HAP-1 (cell line): ENCODE results near the gene ANKEF1.
A peak's percentile ranks its signal among the peaks of the same experiment; 100 is the strongest.

Experiments used
- DNase-seq, 2 experiments: peaks; one replicate each; pipeline ENCODE4 v3.0.0-alpha.2; 2016 to 2020; ENCODE audit warnings: low spot score in 2 of 2
- H3K27me3 ChIP-seq: fragments of 250-450 bp; sonication (Bioruptor Pico); 2 replicates; pipeline ENCODE4 v1.5.1; 2020; ENCODE audit warnings: low read depth, mild to moderate bottlenecking, moderate library complexity
- H3K36me3 ChIP-seq: fragments of 250-450 bp; sonication (Bioruptor Pico); replicated peaks from 2 replicates; pipeline ENCODE4 v1.5.1; 2020; ENCODE audit warnings: mild to moderate bottlenecking
- H3K4me1 ChIP-seq: fragments of 250-450 bp; sonication (Bioruptor Pico); 2 replicates; pipeline ENCODE4 v1.5.1; 2020; ENCODE audit warnings: mild to moderate bottlenecking
- H3K4me3 ChIP-seq: fragments of 250-450 bp; sonication (Bioruptor Pico); 2 replicates; pipeline ENCODE4 v1.5.1; 2020; ENCODE audit warnings: mild to moderate bottlenecking, moderate library complexity
- H3K9me3 ChIP-seq: fragments of 250-450 bp; sonication (Bioruptor Pico); 2 replicates; pipeline ENCODE4 v1.5.1; 2020; ENCODE audit warnings: mild to moderate bottlenecking, moderate library complexity
- in situ Hi-C: fragments of 300-500 bp; cut with MboI; formaldehyde crosslinking; loops from 3 replicates; pipeline ENCODE4 v1.14.3; 2020; ENCODE audit warnings: low sequenced_read_pairs, inconsistent platforms, mixed read lengths

The ANKEF1 gene

DNA sequence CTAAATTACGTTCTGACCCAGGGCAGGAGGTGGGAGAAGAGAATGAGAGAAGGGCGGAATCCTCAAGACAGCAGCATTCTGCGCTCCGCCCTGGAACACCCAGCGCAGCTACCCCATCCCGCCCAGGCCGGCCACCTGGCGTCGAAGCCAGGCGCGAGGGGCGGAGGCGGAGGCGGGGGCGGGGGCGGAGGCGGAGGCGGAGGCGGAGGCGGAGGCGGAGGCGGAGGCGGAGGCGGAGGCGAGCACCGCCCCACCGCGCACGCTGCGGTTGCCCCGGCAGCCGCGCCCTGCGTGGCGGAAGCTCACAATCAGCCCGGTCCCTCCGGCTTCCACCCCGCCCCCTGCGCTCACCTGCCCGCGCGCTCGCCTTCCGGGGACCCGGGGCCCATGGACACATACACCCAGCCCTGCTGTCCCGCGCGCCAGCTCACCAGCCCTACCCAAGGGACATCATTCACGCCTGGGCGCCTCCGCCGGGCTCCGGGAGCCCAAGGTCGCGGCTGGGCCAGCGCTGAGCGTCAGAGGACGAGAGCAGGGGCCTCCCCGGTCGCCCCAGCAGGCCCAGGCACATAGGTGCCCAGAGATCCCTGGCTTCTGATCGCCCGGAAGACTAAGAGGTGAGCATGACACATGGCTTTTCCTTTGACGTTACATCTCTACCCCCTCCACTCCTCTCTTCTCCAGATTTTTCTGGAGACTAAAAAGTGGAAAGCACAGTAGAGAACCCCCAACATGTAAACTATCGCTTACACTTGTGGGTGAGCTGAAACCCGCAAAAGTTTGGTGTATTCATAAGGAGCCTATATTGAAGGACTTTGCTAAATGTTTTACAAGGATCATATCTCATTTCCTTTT, at the start of gene ANKEF1:
TSS of gene ANKEF1 (plus strand) at position 271 of the 855 bp plus-strand sequence. CDS start 3,315 bp downstream, outside the sequence.
- DNase-seq = peak; percentile 62 to 85
- in situ Hi-C loops = no loop called here
- peak within 1 kb of the TSS; percentile 60 for H3K4me3 ChIP-seq
- peaks cover 6% of the 10 kb centered on the region for H3K4me1 ChIP-seq
- no peaks in the 10 kb centered on the region; the same call in 1 of the 2 replicates for H3K36me3 ChIP-seq
- H3K9me3 ChIP-seq = no peaks in the 10 kb centered on the region
- no peaks in the 10 kb centered on the region for H3K27me3 ChIP-seq

DNA sequence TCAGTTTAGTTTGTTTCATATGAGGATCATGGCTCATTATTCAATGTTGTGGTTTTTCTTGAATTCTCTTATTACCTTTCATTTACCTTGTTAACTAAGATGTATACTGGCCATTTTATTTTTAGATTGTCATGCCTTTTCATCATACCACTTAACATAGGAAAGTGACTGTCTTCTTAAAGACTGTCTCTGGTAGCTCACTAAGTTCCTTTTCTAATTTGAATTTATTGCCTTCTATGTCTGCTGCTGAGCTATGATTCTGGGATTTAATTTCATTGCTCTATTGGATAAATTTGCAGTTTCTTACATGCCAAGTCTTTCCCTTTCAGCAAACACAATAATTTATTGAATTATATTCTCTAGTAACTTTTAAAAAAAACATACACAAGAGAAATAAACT, 49.5 kb upstream of the ANKEF1 start:
- no peaks in the 10 kb centered on the region for H3K4me1 ChIP-seq
- H3K4me3 ChIP-seq = no peak overlapping the region
- H3K36me3 ChIP-seq = no peaks in the 10 kb centered on the region
- in situ Hi-C loops = loop anchor here (25.0 kb wide), 1 partner anchor 377 kb away; no protein-coding TSS in a partner anchor
- DNase-seq = no peak
- H3K27me3 ChIP-seq = 0 out of 2 replicates have a peak, but pooled peaks cover 5% of the 10 kb centered on the region
- H3K9me3 ChIP-seq = no peaks in the 10 kb centered on the region

DNA sequence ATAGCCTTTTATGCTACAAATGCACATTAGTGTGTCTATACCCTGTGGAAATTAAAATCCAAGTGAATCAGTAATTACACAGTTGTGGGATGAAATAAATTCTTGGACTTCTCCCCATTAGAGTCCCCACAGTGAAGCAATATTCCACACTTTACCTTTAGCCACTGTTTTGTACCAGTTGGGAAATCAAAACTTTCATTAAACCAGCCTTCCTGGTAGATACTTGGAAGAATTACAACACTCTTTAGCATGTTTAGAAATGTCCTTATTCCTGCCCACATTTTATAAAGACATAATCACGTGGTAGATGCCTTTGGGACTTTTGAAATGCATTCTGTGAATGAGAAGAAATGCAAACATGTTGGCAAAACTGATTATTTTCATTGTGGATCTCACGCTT, 49.0 kb upstream of the ANKEF1 start:
- no peak for DNase-seq
- H3K27me3 ChIP-seq = 0 out of 2 replicates have a peak, but pooled peaks cover 5% of the 10 kb centered on the region
- in situ Hi-C loops = loop anchor here (25.0 kb wide), 1 partner anchor 377 kb away; no protein-coding TSS in a partner anchor
- H3K36me3 ChIP-seq = no peaks in the 10 kb centered on the region
- H3K4me1 ChIP-seq = no peaks in the 10 kb centered on the region
- no peak overlapping the region for H3K4me3 ChIP-seq
- no peaks in the 10 kb centered on the region for H3K9me3 ChIP-seq

DNA sequence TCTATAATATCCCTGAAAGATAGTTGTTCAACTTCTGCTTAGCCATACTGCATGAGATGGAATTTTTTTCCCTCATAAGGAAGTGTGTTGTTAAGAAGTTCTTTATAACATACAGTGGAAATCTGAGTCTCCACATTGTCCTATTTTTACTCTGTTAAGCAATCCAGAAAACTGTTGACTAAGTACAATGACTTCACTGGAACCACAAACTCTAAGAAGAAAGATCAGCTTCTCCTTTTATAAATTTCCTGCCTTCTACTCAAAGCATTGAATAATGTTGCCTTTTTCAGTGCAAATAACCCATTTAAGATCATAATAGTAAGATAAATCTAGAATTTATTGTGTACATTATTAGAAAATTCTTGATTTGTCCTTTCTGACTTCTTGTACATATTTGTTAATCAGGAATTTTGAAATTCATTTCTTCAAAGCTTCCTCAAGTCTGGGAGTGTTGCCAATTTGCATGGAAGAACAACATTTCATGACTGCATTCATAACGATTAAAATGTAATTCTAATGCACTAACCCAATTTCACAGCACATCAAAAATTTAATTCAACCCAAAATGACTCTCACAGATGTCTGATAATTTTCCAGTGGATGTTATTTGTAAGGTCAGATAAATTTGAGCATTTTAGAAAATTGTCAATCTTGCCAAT, 45.6 kb upstream of the ANKEF1 start:
- Histone ChIP-seq H3K9me3 (no peaks in the 10 kb centered on the region), H3K4me3 (no peak overlapping the region), H3K27me3 (0 out of 2 replicates have a peak, but pooled peaks cover 5% of the 10 kb centered on the region), H3K4me1 (no peaks in the 10 kb centered on the region), H3K36me3 (no peaks in the 10 kb centered on the region)
- in situ Hi-C loops = loop anchor here (25.0 kb wide), 1 partner anchor 373 kb away; no protein-coding TSS in a partner anchor
- DNase-seq = no peak

DNA sequence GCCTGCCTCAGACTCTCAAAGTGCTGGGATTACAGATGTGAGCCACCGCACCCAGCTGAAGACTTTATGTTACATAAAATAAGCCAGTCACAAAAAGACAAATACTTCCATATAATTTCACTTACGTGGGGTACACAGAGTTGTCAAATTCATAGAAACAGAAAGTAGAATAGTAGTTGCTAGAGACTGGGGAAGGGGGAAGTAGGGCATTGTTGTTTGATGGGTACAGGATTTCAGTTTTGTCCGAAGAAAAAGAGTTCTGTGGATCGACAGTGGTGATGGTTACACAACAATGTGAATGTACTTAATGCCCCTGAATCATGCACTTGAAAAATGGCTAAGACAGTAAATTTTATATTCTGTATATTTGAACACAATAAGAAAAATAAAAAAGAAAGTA, 41.6 kb upstream of the ANKEF1 start:
- H3K4me3 ChIP-seq = no peak overlapping the region
- no peaks in the 10 kb centered on the region for H3K36me3 ChIP-seq
- in situ Hi-C loops = loop anchor here (25.0 kb wide), 1 partner anchor 369 kb away; no protein-coding TSS in a partner anchor
- no peaks in the 10 kb centered on the region for H3K4me1 ChIP-seq
- H3K9me3 ChIP-seq = no peaks in the 10 kb centered on the region
- DNase-seq = no peak
- 0 out of 2 replicates have a peak, but pooled peaks cover 5% of the 10 kb centered on the region for H3K27me3 ChIP-seq

DNA sequence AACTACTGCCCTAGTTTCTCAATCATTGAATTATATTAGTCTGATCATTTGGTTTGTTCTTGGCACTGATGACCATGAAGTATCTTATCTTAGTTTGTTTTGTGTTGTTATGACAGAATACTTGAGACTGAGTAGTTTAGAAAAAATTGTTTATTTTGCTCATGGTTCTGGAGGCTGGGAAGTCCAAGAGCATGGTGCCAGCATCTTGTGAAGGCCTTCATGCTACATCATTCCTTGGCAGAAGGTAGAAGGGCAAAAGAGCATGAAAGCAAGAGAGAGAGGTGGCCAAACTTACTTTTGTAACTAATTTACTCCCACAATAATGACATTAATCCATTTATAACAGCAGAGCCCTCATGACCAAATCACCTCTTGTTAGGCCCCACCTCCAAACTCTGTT, 40.1 kb upstream of the ANKEF1 start:
- Histone ChIP-seq H3K36me3 (no peaks in the 10 kb centered on the region), H3K4me1 (no peaks in the 10 kb centered on the region), H3K9me3 (no peaks in the 10 kb centered on the region), H3K27me3 (no peaks in the 10 kb centered on the region), H3K4me3 (no peak overlapping the region)
- in situ Hi-C loops = loop anchor here (25.0 kb wide), 1 partner anchor 368 kb away; no protein-coding TSS in a partner anchor
- no peak for DNase-seq

DNA sequence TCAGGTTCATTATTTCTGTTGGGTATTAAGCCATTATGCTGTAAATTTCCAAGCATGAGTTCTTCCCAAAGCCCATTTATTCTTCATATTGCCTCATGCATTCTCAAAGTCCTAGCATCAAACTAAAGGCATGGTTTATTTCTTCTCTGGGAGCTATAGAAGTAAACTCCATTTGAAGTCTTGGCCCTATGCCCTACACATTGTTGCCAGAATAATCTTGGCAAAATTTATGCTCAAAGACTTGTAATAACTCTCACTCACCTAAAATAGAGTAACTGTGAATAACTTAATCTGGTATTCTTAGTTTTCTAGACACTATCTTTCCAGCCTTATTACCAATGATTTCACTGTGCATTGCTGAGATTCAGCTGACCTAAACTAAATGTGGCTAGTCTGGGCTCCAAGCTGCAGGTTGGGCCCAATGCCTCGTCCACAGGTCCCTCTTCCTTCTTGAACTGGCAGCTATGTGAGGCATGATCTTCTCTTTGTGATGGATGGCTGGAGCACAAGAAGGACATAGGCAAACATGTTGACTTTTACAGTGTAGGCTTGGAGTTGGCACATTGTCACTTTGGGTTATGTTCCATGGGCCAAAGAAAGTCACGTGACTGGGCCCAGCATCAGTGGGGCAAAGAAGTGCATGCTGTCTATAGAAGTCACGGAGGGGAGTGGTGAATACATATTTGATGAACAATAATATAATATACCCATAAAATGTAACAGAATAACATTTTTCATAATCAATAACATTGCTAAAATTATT, 39.1 kb upstream of the ANKEF1 start:
- Histone ChIP-seq H3K4me3 (no peak overlapping the region), H3K9me3 (no peaks in the 10 kb centered on the region), H3K36me3 (no peaks in the 10 kb centered on the region), H3K27me3 (no peaks in the 10 kb centered on the region), H3K4me1 (no peaks in the 10 kb centered on the region)
- in situ Hi-C loops = loop anchor here (25.0 kb wide), 1 partner anchor 367 kb away; no protein-coding TSS in a partner anchor
- no peak for DNase-seq

DNA sequence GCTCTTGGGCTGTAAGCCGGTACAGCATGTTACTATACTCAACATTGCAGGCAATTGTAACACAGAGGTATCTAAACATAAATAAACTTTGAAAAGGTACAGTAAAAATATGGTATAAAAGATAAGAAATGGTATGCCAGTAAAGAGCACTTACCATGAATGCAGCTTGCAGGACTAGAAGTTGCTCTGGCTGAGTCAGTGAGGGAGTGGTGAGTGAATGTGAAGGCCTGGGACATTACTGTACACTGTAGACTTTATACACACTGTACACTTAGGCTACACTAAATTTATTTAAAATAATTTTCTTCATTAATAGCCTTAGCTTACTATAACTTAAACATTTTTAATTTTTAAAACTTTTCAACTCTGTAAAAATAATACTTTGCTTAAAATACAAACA, 37.8 kb upstream of the ANKEF1 start:
- no peak for DNase-seq
- Histone ChIP-seq H3K4me3 (no peak overlapping the region), H3K4me1 (no peaks in the 10 kb centered on the region), H3K9me3 (no peaks in the 10 kb centered on the region), H3K27me3 (no peaks in the 10 kb centered on the region; the same call in 1 of the 2 replicates), H3K36me3 (no peaks in the 10 kb centered on the region)
- in situ Hi-C loops = loop anchor here (25.0 kb wide), 1 partner anchor 365 kb away; no protein-coding TSS in a partner anchor

DNA sequence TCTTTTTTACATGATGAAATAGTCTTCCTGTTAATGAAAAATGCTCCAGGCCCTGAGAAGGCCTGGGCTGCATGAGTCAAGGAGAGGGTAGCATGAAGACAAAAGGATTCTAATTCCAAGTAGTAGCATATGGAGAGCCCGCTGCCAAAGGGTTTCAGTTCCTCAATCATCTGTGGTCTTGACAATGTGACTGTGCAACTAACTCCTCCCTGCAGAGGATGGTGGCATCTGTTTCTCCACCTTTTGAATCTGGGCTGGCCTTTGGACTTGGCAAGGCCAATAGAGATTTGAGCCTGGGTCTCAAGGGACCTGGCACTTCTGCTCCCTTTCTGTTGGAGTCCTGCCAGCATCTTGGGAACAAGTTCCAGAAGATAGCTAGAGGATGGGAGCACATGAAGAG, 35.1 kb upstream of the ANKEF1 start:
- in situ Hi-C loops = loop anchor here (25.0 kb wide), 1 partner anchor 363 kb away; no protein-coding TSS in a partner anchor
- DNase-seq = no peak
- Histone ChIP-seq H3K36me3 (no peaks in the 10 kb centered on the region), H3K9me3 (no peaks in the 10 kb centered on the region), H3K27me3 (no peaks in the 10 kb centered on the region; the same call in 1 of the 2 replicates), H3K4me3 (no peak overlapping the region), H3K4me1 (no peaks in the 10 kb centered on the region)

DNA sequence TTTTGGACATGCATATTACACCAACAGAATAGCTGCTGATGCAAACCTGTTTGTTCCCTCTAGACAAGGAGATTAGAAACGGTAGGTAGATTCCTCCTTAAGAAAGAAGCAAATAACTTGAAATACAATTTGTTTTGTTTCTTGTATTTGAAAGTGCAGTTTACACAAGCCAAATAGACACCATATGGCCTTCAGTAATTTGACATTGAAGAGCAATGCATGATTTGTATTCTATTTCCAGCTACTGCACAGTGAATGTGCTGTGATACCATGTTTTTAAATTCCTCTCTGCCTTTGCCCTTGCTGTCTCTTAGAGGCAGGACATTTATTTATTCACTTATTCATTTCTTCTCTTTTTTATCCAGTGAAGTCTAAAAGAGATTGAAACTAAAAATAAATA, 31.9 kb upstream of the ANKEF1 start:
- in situ Hi-C loops = no loop called here
- H3K4me3 ChIP-seq = no peak overlapping the region
- no peaks in the 10 kb centered on the region for H3K36me3 ChIP-seq
- DNase-seq = no peak
- H3K27me3 ChIP-seq = no peaks in the 10 kb centered on the region; the same call in 1 of the 2 replicates
- H3K9me3 ChIP-seq = no peaks in the 10 kb centered on the region
- H3K4me1 ChIP-seq = no peaks in the 10 kb centered on the region

DNA sequence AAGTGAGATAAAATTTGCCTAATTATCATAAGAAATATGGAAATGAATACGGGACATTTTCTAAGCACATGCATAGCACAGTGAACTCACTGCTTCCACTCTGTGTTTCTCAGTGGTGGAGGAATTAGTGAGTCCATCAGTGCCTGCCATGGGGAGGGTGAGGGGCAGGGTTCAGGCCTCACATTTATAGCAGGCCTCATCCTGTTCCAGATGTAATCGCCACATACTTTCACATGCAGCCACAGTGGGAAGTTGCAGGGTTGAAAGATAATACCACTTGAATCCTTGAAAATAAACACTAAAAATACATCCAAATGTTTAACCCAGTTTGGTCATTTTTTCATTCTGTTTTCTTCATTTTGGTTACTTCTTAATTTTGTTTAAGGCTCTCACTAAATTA, 29.9 kb upstream of the ANKEF1 start:
- in situ Hi-C loops = no loop called here
- Histone ChIP-seq H3K36me3 (no peaks in the 10 kb centered on the region), H3K4me1 (no peaks in the 10 kb centered on the region), H3K9me3 (no peaks in the 10 kb centered on the region), H3K4me3 (no peak overlapping the region), H3K27me3 (no peaks in the 10 kb centered on the region; the same call in 1 of the 2 replicates)
- DNase-seq = no peak

DNA sequence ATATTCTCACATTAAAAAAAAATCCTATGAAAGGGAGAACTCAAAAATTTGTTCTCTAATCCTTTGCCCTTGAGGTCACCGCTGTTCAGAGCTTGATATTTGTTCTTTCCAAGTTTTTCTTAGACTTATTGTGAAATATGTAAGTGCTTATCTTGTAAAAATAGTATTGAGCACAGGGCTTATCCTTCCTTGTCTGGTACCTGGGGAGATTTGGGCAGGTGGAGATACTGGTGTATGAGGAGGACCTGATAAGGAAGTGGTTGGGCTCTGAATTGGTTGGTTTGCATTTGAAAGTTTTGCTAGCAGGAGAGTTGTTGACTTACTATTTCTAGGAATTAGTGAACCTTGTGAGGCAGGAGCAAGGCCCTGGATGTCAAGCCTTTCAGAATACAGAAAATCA, 28.9 kb upstream of the ANKEF1 start:
- Histone ChIP-seq H3K4me3 (no peak overlapping the region), H3K36me3 (no peaks in the 10 kb centered on the region), H3K4me1 (no peaks in the 10 kb centered on the region), H3K27me3 (no peaks in the 10 kb centered on the region; the same call in 1 of the 2 replicates), H3K9me3 (no peaks in the 10 kb centered on the region)
- in situ Hi-C loops = no loop called here
- no peak for DNase-seq

DNA sequence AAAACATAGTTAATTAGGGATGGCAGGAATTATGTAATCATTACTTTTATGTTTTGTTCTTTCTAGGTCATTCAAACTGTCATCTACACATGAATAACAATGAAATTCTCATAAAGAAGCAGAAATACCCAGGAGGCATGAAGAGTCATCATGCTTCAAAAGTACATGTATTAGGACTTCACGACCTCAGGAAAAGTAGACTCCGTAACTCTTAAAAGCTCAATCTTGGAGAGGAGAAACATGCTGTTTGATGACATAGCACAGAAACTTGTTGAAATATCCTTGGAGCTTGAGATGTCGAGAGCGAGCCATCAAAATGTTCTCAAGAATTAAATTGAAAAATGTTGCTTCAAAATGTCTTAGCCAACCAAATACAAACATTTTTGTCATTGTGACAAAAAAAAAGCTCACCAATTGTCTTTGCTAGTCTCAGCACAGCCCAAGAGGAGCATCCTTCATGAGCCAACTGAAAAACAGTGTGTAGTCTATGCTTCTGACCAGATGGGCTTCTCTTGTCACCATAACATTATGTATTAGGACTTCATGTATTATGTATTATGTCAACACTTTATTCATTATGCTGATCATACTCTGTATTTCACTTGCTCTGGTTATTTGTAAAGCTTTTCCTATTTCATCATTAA, 28.2 kb upstream of the ANKEF1 start:
- no peak for DNase-seq
- no peaks in the 10 kb centered on the region for H3K4me1 ChIP-seq
- no peaks in the 10 kb centered on the region; the same call in 1 of the 2 replicates for H3K27me3 ChIP-seq
- no peak overlapping the region for H3K4me3 ChIP-seq
- in situ Hi-C loops = no loop called here
- no peaks in the 10 kb centered on the region for H3K36me3 ChIP-seq
- H3K9me3 ChIP-seq = no peaks in the 10 kb centered on the region
